GM12878 (cell line): ENCODE data around the gene ZDHHC17. TPM values are rescaled to one million over a fixed set of nuclear protein-coding genes. Genes with fewer than 3 reads are reported as not detected.

Experiments
- ATAC-seq: fragments of 200-7000 bp; cut with Tn5 transposase; 3 replicates; pipeline ENCODE4 v1.9.1; 2020; ENCODE audit warnings: mild to moderate bottlenecking, moderate library complexity
- BruUV-seq: library from RNA; stranded (reverse); fragments of 400-500 nt; replicated peaks from 2 replicates; lab custom pipeline; 2021; lab: Mats Ljungman, UMichigan
- CTCF ChIA-PET: fragments of 300-600 bp; sonication (Branson Sonifier 250); formaldehyde crosslinking; extraction: SDS; loops from one replicate; lab custom pipeline; 2021; ENCODE audit warnings: inconsistent platforms; lab: Yijun Ruan, JAX
- POLR2A ChIA-PET: fragments of 350-600 bp; formaldehyde crosslinking; extraction: SDS; loops from one replicate; lab custom pipeline; 2021; ENCODE audit warnings: inconsistent platforms; lab: Charles Lee
- RAD21 ChIA-PET: fragments of 300-600 bp; sonication (Branson Sonifier 250); formaldehyde crosslinking; loops from one replicate; lab custom pipeline; 2023; ENCODE audit warnings: antibody characterized with exemption; ENCODE audit not compliant: unreplicated experiment; lab: Charles Lee
- SMC1A ChIA-PET: fragments of 300-600 bp; sonication (Branson Sonifier 250); formaldehyde crosslinking; loops from one replicate; lab custom pipeline; 2023; ENCODE audit not compliant: unreplicated experiment, uncharacterized antibody; lab: Charles Lee
- DNase-seq: peaks from one replicate; pipeline ENCODE4 v3.0.0-alpha.2; 2011; ENCODE audit warnings: low read depth, low spot score
- FAIRE-seq: peaks from 3 replicates; lab custom pipeline; 2011; peaks lifted over from hg19 to GRCh38; lab: Jason Lieb, UNC
- H2AFZ ChIP-seq: 2 replicates; pipeline ENCODE4 v1.6.0; 2011; ENCODE audit warnings: low read depth, low read length, control low read depth; ENCODE audit not compliant: control insufficient read depth
- H3K27ac ChIP-seq: 2 replicates; pipeline ENCODE4 v1.5.1; 2011; ENCODE audit warnings: control low read depth; ENCODE audit not compliant: control insufficient read depth, insufficient read depth
- H3K27me3 ChIP-seq, 2 experiments: replicated peaks in 1 of 2; 2 replicates each; pipeline versions ENCODE4 v1.6.0 to v1.6.1; 2011; ENCODE audit warnings: low read length in 1 of 2; ENCODE audit not compliant: control insufficient read depth in 2 of 2, insufficient read depth in 2 of 2
- H3K36me3 ChIP-seq, 2 experiments: 2 replicates each; pipeline ENCODE4 v1.5.1; 2011; ENCODE audit warnings: low read length in 1 of 2; ENCODE audit not compliant: control insufficient read depth in 2 of 2, insufficient read depth in 2 of 2
- H3K4me1 ChIP-seq: 2 replicates; pipeline ENCODE4 v1.6.1; 2011; ENCODE audit warnings: mild to moderate bottlenecking, low read length, moderate library complexity, mixed read lengths; ENCODE audit not compliant: control insufficient read depth, insufficient read depth
- H3K4me2 ChIP-seq: 2 replicates; pipeline ENCODE4 v1.6.0; 2011; ENCODE audit warnings: control low read depth; ENCODE audit not compliant: control insufficient read depth, insufficient read depth
- H3K4me3 ChIP-seq: fragments of 200-600 bp; sonication (generic); 2 replicates; pipeline ENCODE4 v1.5.1; 2016
- H3K79me2 ChIP-seq: 2 replicates; pipeline ENCODE4 v1.6.0; 2011; ENCODE audit warnings: low read length; ENCODE audit not compliant: control insufficient read depth, insufficient read depth
- H3K9ac ChIP-seq: 2 replicates; pipeline ENCODE4 v1.8.0; 2011; ENCODE audit warnings: low read length, control low read depth, mixed read lengths; ENCODE audit not compliant: control insufficient read depth, insufficient read depth
- H3K9me3 ChIP-seq: replicated peaks from 3 replicates; pipeline ENCODE4 v1.5.1; 2011; ENCODE audit warnings: mild to moderate bottlenecking, low read length; ENCODE audit not compliant: control insufficient read depth, insufficient read depth
- H4K20me1 ChIP-seq: 2 replicates; pipeline ENCODE4 v1.6.0; 2011; ENCODE audit not compliant: control insufficient read depth, insufficient read depth
- CEBPB ChIP-seq, 2 experiments: fragments of 150-350 bp in 1 of 2; IDR thresholded peaks; 2 replicates each; pipeline ENCODE4 v1.6.1; 2012 to 2014; ENCODE audit warnings: low read depth in 2 of 2, low read length in 2 of 2, borderline replicate concordance in 1 of 2, inconsistent platforms in 1 of 2
- DPF2 ChIP-seq: fragments of 450-650 bp; IDR thresholded peaks from 2 replicates; pipeline ENCODE4 v1.6.1; 2017; ENCODE audit warnings: mild to moderate bottlenecking
- ELK1 ChIP-seq: IDR thresholded peaks from 2 replicates; pipeline ENCODE4 v1.6.1; 2012; ENCODE audit warnings: low read depth, low read length, improper control_type of control experiment
- ETV6 ChIP-seq, 2 experiments: fragments of 450-650 bp in 1 of 2; IDR thresholded peaks in 1 of 2; conservative IDR thresholded peaks in 1 of 2; 2 replicates each; pipeline ENCODE4 v1.6.1; 2014; ENCODE audit warnings: antibody characterized with exemption in 1 of 2, borderline replicate concordance in 1 of 2, low read depth in 1 of 2, mild to moderate bottlenecking in 1 of 2, moderate library complexity in 1 of 2
- EZH2 ChIP-seq: IDR thresholded peaks from 2 replicates; pipeline ENCODE4 v1.6.1; 2012; ENCODE audit warnings: low read depth, mild to moderate bottlenecking, control low read depth, inconsistent platforms, low read length, borderline replicate concordance; ENCODE audit not compliant: control insufficient read depth
- MXI1 ChIP-seq: fragments of 150-350 bp; IDR thresholded peaks from 2 replicates; pipeline ENCODE4 v1.6.1; 2011; ENCODE audit warnings: low read depth, mild to moderate bottlenecking, inconsistent platforms, low read length, improper control_type of control experiment
- NR2F1 ChIP-seq: fragments of 450-650 bp; conservative IDR thresholded peaks from 2 replicates; pipeline ENCODE4 v1.6.1; 2017; ENCODE audit warnings: mild to moderate bottlenecking
- SMARCA5 ChIP-seq: fragments of 450-650 bp; IDR thresholded peaks from 2 replicates; pipeline ENCODE4 v1.6.1; 2017; ENCODE audit warnings: mild to moderate bottlenecking
- SREBF2 ChIP-seq: IDR thresholded peaks from 2 replicates; pipeline ENCODE4 v1.6.1; 2012; ENCODE audit warnings: mild to moderate bottlenecking, low read length
- TCF3 ChIP-seq: IDR thresholded peaks from 2 replicates; pipeline ENCODE4 v1.6.1; 2012; ENCODE audit warnings: low read depth, mild to moderate bottlenecking, low read length, borderline replicate concordance; ENCODE audit not compliant: insufficient read depth
- YBX1 ChIP-seq: fragments of 450-650 bp; IDR thresholded peaks from 2 replicates; pipeline ENCODE4 v1.6.1; 2016; ENCODE audit warnings: antibody characterized with exemption
- ZNF24 ChIP-seq: fragments of 450-650 bp; IDR thresholded peaks from 2 replicates; pipeline ENCODE4 v1.6.1; 2017; ENCODE audit warnings: antibody characterized with exemption, mild to moderate bottlenecking
- ZZZ3 ChIP-seq: IDR thresholded peaks from 2 replicates; pipeline ENCODE4 v1.6.1; 2011; ENCODE audit warnings: low read depth; ENCODE audit not compliant: control insufficient read depth, insufficient read length
- WGBS: methylation state at CpG from one replicate; pipeline ENCODE4 v1.1.6; 2016; ENCODE audit warnings: low lambda C conversion rate; ENCODE audit not compliant: insufficient replicate concordance, insufficient coverage; ENCODE audit errors: missing lambda C conversion rate; 5-methylcytosine and 5-hydroxymethylcytosine counted together
- in situ Hi-C: fragments of 300-500 bp; cut with MboI; formaldehyde crosslinking; loops from 9 replicates; pipeline ENCODE4 v1.14.3; 2018; ENCODE audit warnings: mixed read lengths
- intact Hi-C: fragments of 100-400 bp; cut with micrococcal nuclease; formaldehyde crosslinking; loops from one replicate; pipeline ENCODE4 v1.14.2; 2022; ENCODE audit not compliant: unreplicated experiment
- polyA plus RNA-seq, 11 experiments: library from polyadenylated mRNA; depleted of rRNA in 4 of 11; unstranded in 6 of 11; stranded (reverse) in 5 of 11; fragments of >200 nt; fragmentation: Nextera tagmentation in 4 of 11; fragmentation: Illumina TruSeq in 1 of 11; extraction: Ambion mirVana in 4 of 11; extraction: Trizol in 1 of 11; gene quantifications; 1 replicate in 1 of 11; 2 replicates in 10 of 11; pipeline versions ENCODE4 v1.2.1 to v1.2.3, GENCODE V29; 2011 to 2016; ENCODE audit warnings: inconsistent platforms in 2 of 11, missing spikeins in 2 of 11, low read depth in 1 of 11
- total RNA-seq, 4 experiments: library from RNA; depleted of rRNA in 3 of 4; stranded (reverse); fragments of >200 nt in 3 of 4; fragmentation: Illumina TruSeq in 1 of 4; extraction: Trizol in 1 of 4; gene quantifications; 2 replicates each; pipeline versions ENCODE4 v1.2.1 to v1.2.3, GENCODE V29; 2013 to 2021
- TF ChIP-seq, protein P1 (sequence below): IDR thresholded peaks from 2 replicates; pipeline ENCODE4 v1.6.1; 2012; ENCODE audit warnings: low read depth, low read length, improper control_type of control experiment
- TF ChIP-seq, protein P2 (sequence below): fragments of 450-650 bp; IDR thresholded peaks from 2 replicates; pipeline ENCODE4 v1.6.1; 2017; ENCODE audit warnings: borderline replicate concordance
- TF ChIP-seq, protein P3 (sequence below): IDR thresholded peaks from 2 replicates; pipeline ENCODE4 v1.6.1; 2011; ENCODE audit warnings: borderline replicate concordance, low read depth, mild to moderate bottlenecking, moderate library complexity, mixed read lengths, low read length; ENCODE audit not compliant: insufficient read depth; ENCODE audit errors: extremely low read length

Gene ZDHHC17
- total and polyA plus RNA-seq, 10 of the 15 experiments (the other 5 are each of a cell fraction or from before 2014, with no cell fraction given), result 4.3 to 50.0 (median 19.3) TPM

GRCh38 chr12:76804435-76804976 is 40.6 kb downstream of the ZDHHC17 start:
- ChIA-PET RAD21 (no interaction called here), SMC1A (interaction anchor here (0.9 to 1.2 kb wide), 3 partner anchors 9 to 12 kb away, joined by 4 read pairs; no protein-coding TSS in a partner anchor), CTCF (interaction anchor here (1.0 to 1.5 kb wide), 2 partner anchors 14 to 18 kb away, joined by 3 to 6 read pairs; no protein-coding TSS in a partner anchor), POLR2A (no interaction called here)
- H3K79me2 ChIP-seq, result no peaks in the 10 kb centered on the region
- no peak overlapping the region for H3K4me3 ChIP-seq
- ATAC-seq (no peak), DNase-seq (no peak), FAIRE-seq (no peak)
- no peak overlapping the region for H2AFZ ChIP-seq
- H3K4me1 ChIP-seq, result no peaks in the 10 kb centered on the region
- intact Hi-C loops (no loop called here), in situ Hi-C loops (no loop called here)
- H3K27me3 ChIP-seq, result no peaks in the 10 kb centered on the region
- 88% methylated on average over 8 of the region's 8 CpGs for WGBS
- no peaks in the 10 kb centered on the region for H4K20me1 ChIP-seq
- TF ChIP-seq, protein P1, sequence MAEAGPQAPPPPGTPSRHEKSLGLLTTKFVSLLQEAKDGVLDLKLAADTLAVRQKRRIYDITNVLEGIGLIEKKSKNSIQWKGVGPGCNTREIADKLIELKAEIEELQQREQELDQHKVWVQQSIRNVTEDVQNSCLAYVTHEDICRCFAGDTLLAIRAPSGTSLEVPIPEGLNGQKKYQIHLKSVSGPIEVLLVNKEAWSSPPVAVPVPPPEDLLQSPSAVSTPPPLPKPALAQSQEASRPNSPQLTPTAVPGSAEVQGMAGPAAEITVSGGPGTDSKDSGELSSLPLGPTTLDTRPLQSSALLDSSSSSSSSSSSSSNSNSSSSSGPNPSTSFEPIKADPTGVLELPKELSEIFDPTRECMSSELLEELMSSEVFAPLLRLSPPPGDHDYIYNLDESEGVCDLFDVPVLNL, result no peak
- TF ChIP-seq SREBF2 (no peak), CEBPB (IDR thresholded peaks at IDR 0.05; ENCODE audit: borderline replicate concordance in 1 of 2, low read depth in 2 of 2, low read length in 2 of 2) (no peak), EZH2 (no peak), ZNF24 (no peak), YBX1 (no peak), ZZZ3 (no peak), DPF2 (no peak), ELK1 (no peak), ETV6 (conservative IDR thresholded peaks at IDR 0.05 in 1 of 2, IDR thresholded peaks at IDR 0.05 in 1 of 2; ENCODE audit: borderline replicate concordance in 1 of 2, low read depth in 1 of 2) (no peak), SMARCA5 (no peak), MXI1 (no peak), TCF3 (no peak), NR2F1 (no peak)
- TF ChIP-seq, protein P2, sequence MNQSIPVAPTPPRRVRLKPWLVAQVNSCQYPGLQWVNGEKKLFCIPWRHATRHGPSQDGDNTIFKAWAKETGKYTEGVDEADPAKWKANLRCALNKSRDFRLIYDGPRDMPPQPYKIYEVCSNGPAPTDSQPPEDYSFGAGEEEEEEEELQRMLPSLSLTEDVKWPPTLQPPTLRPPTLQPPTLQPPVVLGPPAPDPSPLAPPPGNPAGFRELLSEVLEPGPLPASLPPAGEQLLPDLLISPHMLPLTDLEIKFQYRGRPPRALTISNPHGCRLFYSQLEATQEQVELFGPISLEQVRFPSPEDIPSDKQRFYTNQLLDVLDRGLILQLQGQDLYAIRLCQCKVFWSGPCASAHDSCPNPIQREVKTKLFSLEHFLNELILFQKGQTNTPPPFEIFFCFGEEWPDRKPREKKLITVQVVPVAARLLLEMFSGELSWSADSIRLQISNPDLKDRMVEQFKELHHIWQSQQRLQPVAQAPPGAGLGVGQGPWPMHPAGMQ, result no peak
- TF ChIP-seq, protein P3, sequence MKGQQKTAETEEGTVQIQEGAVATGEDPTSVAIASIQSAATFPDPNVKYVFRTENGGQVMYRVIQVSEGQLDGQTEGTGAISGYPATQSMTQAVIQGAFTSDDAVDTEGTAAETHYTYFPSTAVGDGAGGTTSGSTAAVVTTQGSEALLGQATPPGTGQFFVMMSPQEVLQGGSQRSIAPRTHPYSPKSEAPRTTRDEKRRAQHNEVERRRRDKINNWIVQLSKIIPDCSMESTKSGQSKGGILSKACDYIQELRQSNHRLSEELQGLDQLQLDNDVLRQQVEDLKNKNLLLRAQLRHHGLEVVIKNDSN, result no peak
- no peak overlapping the region for H3K9ac ChIP-seq
- no peak overlapping the region for H3K4me2 ChIP-seq
- no peaks in the 10 kb centered on the region; the same call in 1 of the 3 replicates for H3K9me3 ChIP-seq
- H3K36me3 ChIP-seq, result peaks cover 4 to 15% of the 10 kb centered on the region in 2 experiments
- BruUV-seq, result no TSS peak
- no peak overlapping the region for H3K27ac ChIP-seq
